Activated naive CD8-positive, alpha-beta T cell treated with anti-CD3 and anti-CD28 coated beads, Interleukin-2, amount 50 U/mL, for 16 hours (primary cell): ENCODE measurements around the gene RADIL.

Source experiments
- DNase-seq: peaks from one replicate; pipeline ENCODE4 v3.0.0-alpha.2; 2020; ENCODE audit warnings: low read depth, low spot score

Gene RADIL

GRCh38 chr7:4851459-4852422 lies 31.8 kb downstream of the RADIL start:
- no peak for DNase-seq

- DNase-seq = no peak
Observed at GRCh38 chr7:4850262-4850795, 33.2 kb downstream of the RADIL start.

GRCh38 chr7:4849390-4849789 lies 34.1 kb downstream of the RADIL start:
- no peak for DNase-seq

GRCh38 chr7:4845740-4846142 lies 37.8 kb downstream of the RADIL start:
- DNase-seq = no peak

GRCh38 chr7:4842319-4843064 lies 41.0 kb downstream of the RADIL start:
- DNase-seq = no peak

- DNase-seq = no peak
Observed at GRCh38 chr7:4841836-4842235, 41.7 kb downstream of the RADIL start.

- DNase-seq = no peak
Observed at GRCh38 chr7:4841007-4841784, 42.3 kb downstream of the RADIL start.

GRCh38 chr7:4840079-4840501 lies 43.4 kb downstream of the RADIL start:
- no peak for DNase-seq

GRCh38 chr7:4838626-4839334 lies 44.7 kb downstream of the RADIL start:
- no peak for DNase-seq

GRCh38 chr7:4837803-4838625 lies 45.5 kb downstream of the RADIL start:
- DNase-seq = no peak

- DNase-seq = no peak
Observed at GRCh38 chr7:4837041-4837802, 46.3 kb downstream of the RADIL start.

- DNase-seq = no peak
Observed at GRCh38 chr7:4836206-4836661, 47.3 kb downstream of the RADIL start.

GRCh38 chr7:4835398-4836205 lies 47.9 kb downstream of the RADIL start:
- no peak for DNase-seq

GRCh38 chr7:4834601-4835397 lies 48.7 kb downstream of the RADIL start:
- no peak for DNase-seq

GRCh38 chr7:4833691-4834600 lies 49.6 kb downstream of the RADIL start:
- DNase-seq = no peak

- no peak for DNase-seq
Observed at GRCh38 chr7:4833176-4833575, 50.3 kb downstream of the RADIL start.
